Activated naive CD8-positive, alpha-beta T cell treated with anti-CD3 and anti-CD28 coated beads, Interleukin-2, amount 10 ng/mL, durations not matched to agents 7 days and 5 days (primary cell): ENCODE data around the gene STON2. TPM values are rescaled to one million over a fixed set of nuclear protein-coding genes. Genes with fewer than 3 reads are reported as not detected.

Experiments
- ATAC-seq: fragments of 150-1000 bp; cut with Tn5 transposase; one replicate; pipeline ENCODE4 v1.10.0; 2021; ENCODE audit warnings: low read depth, moderate library complexity
- POLR2A ChIA-PET: fragments of 350-600 bp; sonication (Branson Sonifier 250); formaldehyde crosslinking; loops from one replicate; lab custom pipeline; 2021; ENCODE audit warnings: antibody characterized with exemption; lab: Charles Lee
- DNase-seq: peaks from one replicate; pipeline ENCODE4 v3.0.0; 2021
- H3K27ac Mint-ChIP-seq: one replicate; pipeline ENCODE4 v1.8.0; 2022; ENCODE audit warnings: mild to moderate bottlenecking, mixed read lengths
- H3K27me3 Mint-ChIP-seq: one replicate; pipeline ENCODE4 v1.8.0; 2022; ENCODE audit warnings: mild to moderate bottlenecking, moderate library complexity, mixed read lengths
- H3K36me3 Mint-ChIP-seq: one replicate; pipeline ENCODE4 v1.8.0; 2021; ENCODE audit warnings: mild to moderate bottlenecking, mixed read lengths
- H3K4me1 Mint-ChIP-seq: one replicate; pipeline ENCODE4 v1.8.0; 2021; ENCODE audit warnings: mixed read lengths
- H3K4me3 Mint-ChIP-seq: one replicate; pipeline ENCODE4 v1.8.0; 2022; ENCODE audit warnings: mild to moderate bottlenecking, moderate library complexity, mixed read lengths
- H3K9me3 Mint-ChIP-seq: one replicate; pipeline ENCODE4 v1.8.0; 2021; ENCODE audit warnings: mixed read lengths
- total RNA-seq, 2 experiments: library from RNA; stranded (reverse); gene quantifications; one replicate each; pipeline ENCODE4 v1.2.3, GENCODE V29; 2021

Gene STON2
- total RNA-seq, 2 experiments from 2014 or later, result not detected

DNA sequence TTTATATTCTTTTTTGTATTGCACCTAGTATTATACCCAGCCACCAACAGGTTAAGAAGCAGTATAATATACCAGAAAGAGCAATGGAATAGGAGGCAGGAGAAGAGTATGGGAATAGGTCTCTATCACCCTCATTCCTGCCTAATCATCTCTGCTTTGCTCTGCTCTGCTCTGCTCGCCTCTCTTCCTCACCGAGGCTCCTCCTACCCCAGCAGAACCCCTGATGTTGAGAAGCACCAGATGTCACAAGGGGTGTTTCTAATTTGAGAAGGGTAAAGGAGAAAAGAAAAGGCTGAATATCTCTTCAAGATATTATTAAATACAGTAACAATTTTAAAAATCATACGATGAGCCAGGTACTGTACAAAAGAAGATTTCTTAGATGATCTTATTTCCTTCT is 89.0 kb downstream of the STON2 start:
- Mint-ChIP-seq H3K36me3 (no peaks in the 10 kb centered on the region), H3K4me3 (no peak overlapping the region), H3K27ac (no peak overlapping the region), H3K4me1 (no peaks in the 10 kb centered on the region), H3K9me3 (no peaks in the 10 kb centered on the region), H3K27me3 (peaks cover 15% of the 10 kb centered on the region)
- ATAC-seq (no peak), DNase-seq (no peak)
- POLR2A ChIA-PET, result no interaction called here

GRCh38 chr14:81310606-81311005 is 89.5 kb downstream of the STON2 start:
- DNase-seq (no peak), ATAC-seq (no peak)
- Mint-ChIP-seq H3K36me3 (no peaks in the 10 kb centered on the region), H3K4me3 (no peak overlapping the region), H3K27ac (no peak overlapping the region), H3K9me3 (no peaks in the 10 kb centered on the region), H3K4me1 (no peaks in the 10 kb centered on the region), H3K27me3 (peaks cover 15% of the 10 kb centered on the region)
- POLR2A ChIA-PET, result no interaction called here

GRCh38 chr14:81309511-81309910 is 90.6 kb downstream of the STON2 start:
- Mint-ChIP-seq H3K27ac (no peak overlapping the region), H3K4me3 (no peak overlapping the region), H3K4me1 (no peaks in the 10 kb centered on the region), H3K27me3 (peaks cover 15% of the 10 kb centered on the region), H3K36me3 (no peaks in the 10 kb centered on the region), H3K9me3 (no peaks in the 10 kb centered on the region)
- DNase-seq, result no peak
- ATAC-seq, result no peak
- POLR2A ChIA-PET, result no interaction called here

- H3K4me3 Mint-ChIP-seq, result no peak overlapping the region
- DNase-seq, result no peak
- no peaks in the 10 kb centered on the region for H3K36me3 Mint-ChIP-seq
- H3K27ac Mint-ChIP-seq, result no peak overlapping the region
- peaks cover 4% of the 10 kb centered on the region for H3K27me3 Mint-ChIP-seq
- H3K9me3 Mint-ChIP-seq, result no peaks in the 10 kb centered on the region
- POLR2A ChIA-PET, result no interaction called here
- peaks cover 8% of the 10 kb centered on the region for H3K4me1 Mint-ChIP-seq
- ATAC-seq, result no peak
Measured at GRCh38 chr14:81305743-81306142, 94.4 kb downstream of the STON2 start.

- ATAC-seq, result no peak
Measured at GRCh38 chr14:81305065-81305464, 95.1 kb downstream of the STON2 start.

GRCh38 chr14:81303258-81303935 is 96.7 kb downstream of the STON2 start:
- no peaks in the 10 kb centered on the region for H3K9me3 Mint-ChIP-seq
- DNase-seq, result no peak
- H3K27ac Mint-ChIP-seq, result no peak overlapping the region
- POLR2A ChIA-PET, result no interaction called here
- H3K36me3 Mint-ChIP-seq, result no peaks in the 10 kb centered on the region
- H3K4me3 Mint-ChIP-seq, result no peak overlapping the region
- ATAC-seq, result peak; percentile 54
- H3K27me3 Mint-ChIP-seq, result peaks cover 2% of the 10 kb centered on the region
- H3K4me1 Mint-ChIP-seq, result peaks cover 8% of the 10 kb centered on the region

More at GRCh38 chr14:81305065-81305464, 95.1 kb downstream of the STON2 start:
- Mint-ChIP-seq H3K27ac (no peak overlapping the region), H3K36me3 (no peaks in the 10 kb centered on the region), H3K4me1 (peaks cover 8% of the 10 kb centered on the region), H3K4me3 (no peak overlapping the region), H3K9me3 (no peaks in the 10 kb centered on the region), H3K27me3 (peaks cover 4% of the 10 kb centered on the region)
- POLR2A ChIA-PET, result no interaction called here
- DNase-seq, result no peak

- Mint-ChIP-seq H3K4me1 (peaks cover 8% of the 10 kb centered on the region), H3K36me3 (no peaks in the 10 kb centered on the region), H3K9me3 (no peaks in the 10 kb centered on the region), H3K4me3 (no peak overlapping the region), H3K27ac (no peak overlapping the region), H3K27me3 (peaks cover 2% of the 10 kb centered on the region)
- no peak for DNase-seq
- POLR2A ChIA-PET, result no interaction called here
- no peak for ATAC-seq
Measured at GRCh38 chr14:81302638-81303037, 97.5 kb downstream of the STON2 start.

- H3K36me3 Mint-ChIP-seq, result no peaks in the 10 kb centered on the region
- ATAC-seq (no peak), DNase-seq (no peak)
- POLR2A ChIA-PET, result no interaction called here
- H3K9me3 Mint-ChIP-seq, result no peaks in the 10 kb centered on the region
- H3K4me1 Mint-ChIP-seq, result peaks cover 8% of the 10 kb centered on the region
- H3K27ac Mint-ChIP-seq, result no peak overlapping the region
- H3K4me3 Mint-ChIP-seq, result no peak overlapping the region
- H3K27me3 Mint-ChIP-seq, result no peaks in the 10 kb centered on the region
Measured at GRCh38 chr14:81301813-81302212, 98.3 kb downstream of the STON2 start.

DNA sequence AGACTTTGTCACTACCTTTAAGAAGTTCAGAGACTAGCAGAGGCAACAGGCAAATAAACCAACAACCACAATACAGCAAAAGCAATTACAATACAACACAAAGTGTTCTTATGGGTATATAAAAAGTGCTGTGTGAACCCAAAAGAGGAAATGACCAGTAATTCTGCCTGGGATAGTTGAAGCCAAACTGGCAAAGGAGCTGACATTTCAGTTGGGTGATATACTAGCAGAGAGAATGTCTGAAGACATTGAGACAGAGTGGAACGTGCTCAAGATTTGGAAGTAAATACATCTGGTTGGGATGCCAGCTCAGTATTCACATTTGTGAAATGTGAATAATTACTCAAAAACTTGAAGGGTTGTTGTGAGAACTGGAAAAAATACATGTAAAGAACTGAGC is 98.8 kb downstream of the STON2 start:
- Mint-ChIP-seq H3K4me3 (no peak overlapping the region), H3K27ac (no peak overlapping the region), H3K9me3 (no peaks in the 10 kb centered on the region), H3K36me3 (no peaks in the 10 kb centered on the region), H3K27me3 (no peaks in the 10 kb centered on the region), H3K4me1 (peaks cover 8% of the 10 kb centered on the region)
- POLR2A ChIA-PET, result no interaction called here
- DNase-seq, result no peak
- ATAC-seq, result no peak

GRCh38 chr14:81298911-81299310 is 101.2 kb downstream of the STON2 start:
- no peaks in the 10 kb centered on the region for H3K9me3 Mint-ChIP-seq
- H3K36me3 Mint-ChIP-seq, result no peaks in the 10 kb centered on the region
- H3K27ac Mint-ChIP-seq, result no peak overlapping the region
- H3K4me1 Mint-ChIP-seq, result peaks cover 8% of the 10 kb centered on the region
- H3K4me3 Mint-ChIP-seq, result no peak overlapping the region
- DNase-seq (no peak), ATAC-seq (no peak)
- no peaks in the 10 kb centered on the region for H3K27me3 Mint-ChIP-seq
- POLR2A ChIA-PET, result no interaction called here

GRCh38 chr14:81298122-81298521 is 102.0 kb downstream of the STON2 start:
- no peak for DNase-seq
- no peaks in the 10 kb centered on the region for H3K27me3 Mint-ChIP-seq
- H3K27ac Mint-ChIP-seq, result no peak overlapping the region
- H3K9me3 Mint-ChIP-seq, result no peaks in the 10 kb centered on the region
- H3K4me3 Mint-ChIP-seq, result no peak overlapping the region
- no peak for ATAC-seq
- H3K4me1 Mint-ChIP-seq, result peaks cover 2% of the 10 kb centered on the region
- POLR2A ChIA-PET, result no interaction called here
- H3K36me3 Mint-ChIP-seq, result no peaks in the 10 kb centered on the region

DNA sequence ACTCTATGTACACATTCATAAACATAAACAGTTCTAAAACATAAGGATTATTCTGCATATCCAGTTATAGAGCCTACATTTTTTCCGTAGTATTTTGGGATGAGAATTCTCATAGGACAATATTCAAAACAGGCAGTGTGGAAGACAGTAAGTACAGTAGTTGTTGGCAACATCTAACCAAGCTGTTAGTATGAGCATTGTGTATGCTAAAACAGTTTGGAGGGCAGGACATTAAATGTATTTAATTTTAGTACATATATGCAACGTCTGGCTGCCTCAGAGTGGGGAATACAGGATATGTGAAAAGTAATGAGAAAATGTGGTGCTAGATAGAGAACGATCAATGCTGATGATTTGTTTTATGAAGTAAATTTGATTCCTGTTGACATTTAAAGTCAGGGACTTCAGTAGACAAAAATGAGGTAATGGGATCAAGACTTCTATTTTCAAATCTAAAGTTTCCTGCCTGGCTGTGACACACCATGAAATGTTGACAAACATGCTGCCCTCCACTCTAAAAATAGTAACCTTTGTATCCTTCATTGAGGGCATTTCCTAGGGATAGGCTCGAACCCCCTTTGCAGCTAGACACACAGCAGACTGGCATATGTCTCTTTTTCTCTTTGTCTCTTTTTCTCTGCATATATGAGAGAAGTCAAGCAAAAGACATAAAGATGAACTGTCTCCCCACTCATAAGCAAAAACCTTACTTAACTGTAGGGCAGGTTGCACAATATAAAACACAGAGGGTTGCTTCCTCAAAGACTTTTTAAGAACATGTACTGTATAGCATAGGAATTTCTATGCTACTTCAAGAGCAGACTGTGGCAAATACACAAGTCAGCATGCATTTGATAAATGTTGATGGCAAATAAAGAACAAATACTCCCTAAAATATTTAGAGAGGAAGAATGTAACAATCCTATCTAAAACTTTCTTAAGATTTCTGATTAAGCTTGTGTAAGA is 103.9 kb downstream of the STON2 start:
- no peak overlapping the region for H3K27ac Mint-ChIP-seq
- H3K9me3 Mint-ChIP-seq, result no peaks in the 10 kb centered on the region
- DNase-seq (no peak), ATAC-seq (no peak)
- no peaks in the 10 kb centered on the region for H3K4me1 Mint-ChIP-seq
- H3K27me3 Mint-ChIP-seq, result no peaks in the 10 kb centered on the region
- no peak overlapping the region for H3K4me3 Mint-ChIP-seq
- no peaks in the 10 kb centered on the region for H3K36me3 Mint-ChIP-seq
- POLR2A ChIA-PET, result no interaction called here

DNA sequence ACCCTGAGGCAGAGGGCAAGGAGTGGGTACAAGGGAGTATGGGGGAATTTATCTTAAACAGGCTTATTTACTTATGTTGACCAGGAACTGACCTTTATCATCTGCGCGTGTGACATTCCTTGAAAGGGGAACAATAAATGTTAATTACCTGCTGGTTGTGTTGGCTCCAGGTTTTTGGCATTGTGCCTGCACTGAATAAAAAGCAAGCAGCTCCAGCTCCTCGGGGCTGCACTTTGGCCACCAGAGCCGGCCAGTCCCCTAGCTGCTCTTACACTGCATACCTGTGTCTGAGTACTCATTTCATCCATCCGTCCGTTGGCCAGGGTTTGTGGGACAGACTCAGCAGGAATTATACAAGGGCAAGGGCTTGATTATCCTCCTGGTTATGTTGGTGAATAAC is 110.6 kb downstream of the STON2 start:
- ATAC-seq, result no peak
- no peak for DNase-seq
- no peaks in the 10 kb centered on the region for H3K4me1 Mint-ChIP-seq
- no peaks in the 10 kb centered on the region for H3K36me3 Mint-ChIP-seq
- H3K9me3 Mint-ChIP-seq, result no peaks in the 10 kb centered on the region
- H3K4me3 Mint-ChIP-seq, result no peak overlapping the region
- POLR2A ChIA-PET, result no interaction called here
- no peak overlapping the region for H3K27ac Mint-ChIP-seq
- H3K27me3 Mint-ChIP-seq, result peaks cover 7% of the 10 kb centered on the region
